EH (cell line): ENCODE measurements around the gene DCAF17.
A peak's percentile ranks its signal among the peaks of the same experiment; 100 is the strongest.
"Not testable (repeated sequence)": the region's sequence is repeated elsewhere in the genome, so short reads cannot be mapped to it uniquely, and the experiment has no call there.

Source experiments
- DNase-seq: peaks from one replicate; pipeline ENCODE4 v3.0.0-alpha.2; 2015; ENCODE audit warnings: low read depth

The DCAF17 gene

GRCh38 chr2:171452773-171453172, 18.7 kb downstream of the DCAF17 start:
- no peak for DNase-seq

GRCh38 chr2:171459498-171459897, 25.5 kb downstream of the DCAF17 start:
- DNase-seq: no peak

GRCh38 chr2:171460537-171460936, 26.5 kb downstream of the DCAF17 start:
- no peak for DNase-seq

GRCh38 chr2:171469176-171469575, 35.1 kb downstream of the DCAF17 start:
- peak; percentile 83 for DNase-seq

GRCh38 chr2:171470129-171470528, 36.1 kb downstream of the DCAF17 start:
- DNase-seq: no peak

- no peak for DNase-seq
Observed at GRCh38 chr2:171475979-171476378, 42.0 kb downstream of the DCAF17 start.

- DNase-seq: peak; percentile 60
Observed at GRCh38 chr2:171478345-171478744, 44.3 kb downstream of the DCAF17 start.

GRCh38 chr2:171479154-171479814, 45.3 kb downstream of the DCAF17 start:
- no peak for DNase-seq

- DNase-seq: no peak
Observed at GRCh38 chr2:171480908-171481307, 46.9 kb downstream of the DCAF17 start.

GRCh38 chr2:171482308-171482707, 48.3 kb downstream of the DCAF17 start:
- DNase-seq: peak; percentile 27

GRCh38 chr2:171482877-171483276, 48.9 kb downstream of the DCAF17 start:
- peak; percentile 85 for DNase-seq

GRCh38 chr2:171483793-171484192, 49.8 kb downstream of the DCAF17 start:
- DNase-seq: no peak

- no peak for DNase-seq
Observed at GRCh38 chr2:171485116-171485515, 51.1 kb downstream of the DCAF17 start.

- DNase-seq: no peak
Observed at GRCh38 chr2:171487201-171487600, 53.2 kb downstream of the DCAF17 start.

- no peak for DNase-seq
Observed at GRCh38 chr2:171487803-171488259, 53.8 kb downstream of the DCAF17 start.

- DNase-seq: no peak
Observed at GRCh38 chr2:171490577-171490976, 56.6 kb downstream of the DCAF17 start.

- no peak for DNase-seq
Observed at GRCh38 chr2:171491292-171491691, 57.3 kb downstream of the DCAF17 start.

GRCh38 chr2:171492664-171493063, 58.6 kb downstream of the DCAF17 start:
- no peak for DNase-seq

- not testable (repeated sequence) for DNase-seq
Observed at GRCh38 chr2:171497664-171498063, 63.6 kb downstream of the DCAF17 start.

GRCh38 chr2:171505374-171505773, 71.3 kb downstream of the DCAF17 start:
- DNase-seq: peak; percentile 53

GRCh38 chr2:171509945-171510731, 76.1 kb downstream of the DCAF17 start:
- DNase-seq: no peak

GRCh38 chr2:171512014-171512413, 78.0 kb downstream of the DCAF17 start:
- DNase-seq: no peak

GRCh38 chr2:171512683-171513195, 78.7 kb downstream of the DCAF17 start:
- no peak for DNase-seq
